ENCODE measurements around the gene MTCL1.

MTCL1 gene

DNA sequence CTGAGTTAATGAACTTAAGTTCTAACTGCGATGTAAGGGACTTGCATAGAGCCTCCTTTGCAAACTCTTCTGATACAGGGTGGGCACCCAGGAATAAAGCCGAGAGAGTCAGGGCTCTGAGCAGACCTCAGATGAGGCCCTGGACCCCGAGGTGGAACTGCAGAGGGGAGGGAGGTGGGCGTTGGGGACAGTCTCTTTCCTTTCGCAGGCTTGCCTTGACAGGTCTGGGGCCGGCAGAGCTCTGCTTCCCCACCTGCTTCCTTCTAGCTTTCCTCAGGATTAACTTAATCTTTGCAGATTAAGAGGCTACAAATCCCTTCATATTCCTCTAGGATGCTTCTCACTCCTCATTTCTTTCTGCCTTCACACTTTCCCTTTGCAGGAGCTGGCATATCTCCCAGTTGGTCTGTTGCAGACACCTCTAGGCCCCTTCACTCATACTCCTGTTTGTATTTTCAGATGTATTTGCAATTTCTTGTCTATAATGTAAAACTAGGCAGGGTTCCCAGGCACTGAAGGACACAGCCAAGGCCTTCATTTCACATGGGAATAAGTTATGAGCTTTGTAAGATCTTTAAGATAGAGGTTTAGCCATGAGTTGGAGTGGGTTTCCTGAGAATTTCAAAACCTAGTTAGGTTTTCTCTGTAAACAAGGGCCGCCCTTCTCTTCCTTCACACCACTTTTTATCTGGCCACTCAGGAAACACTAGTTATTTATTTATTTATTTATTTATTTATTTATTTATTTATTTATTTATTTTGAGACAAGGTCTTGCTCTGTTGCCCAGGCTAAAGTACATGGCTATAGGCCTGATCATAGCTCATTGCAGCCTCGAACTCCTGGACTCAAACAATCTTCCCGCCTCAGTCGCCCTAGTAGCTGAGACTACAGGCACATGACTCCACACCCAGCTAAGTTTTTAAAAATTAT, 70.9 kb downstream of the MTCL1 start:
- no peak for DNase-seq

DNA sequence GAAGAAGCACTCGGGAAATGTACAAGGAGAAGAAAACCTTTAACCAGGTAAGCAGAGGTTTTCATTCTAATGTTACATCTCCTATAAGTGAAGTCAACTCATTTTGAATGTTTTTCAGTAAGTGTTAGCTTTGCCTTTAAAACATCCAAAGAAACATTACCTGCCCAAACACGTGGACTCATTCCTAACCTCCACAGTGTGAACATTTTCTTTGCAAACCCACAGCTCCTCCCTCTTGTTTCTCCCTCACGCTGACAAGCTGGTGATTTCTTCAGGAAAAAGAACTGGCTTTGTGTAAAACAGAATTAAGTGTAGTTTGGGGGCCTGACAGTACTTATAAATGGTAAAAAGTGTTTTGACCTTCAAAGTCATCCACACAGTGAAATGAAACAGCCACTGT, 72.5 kb downstream of the MTCL1 start:
- no peak for DNase-seq

DNA sequence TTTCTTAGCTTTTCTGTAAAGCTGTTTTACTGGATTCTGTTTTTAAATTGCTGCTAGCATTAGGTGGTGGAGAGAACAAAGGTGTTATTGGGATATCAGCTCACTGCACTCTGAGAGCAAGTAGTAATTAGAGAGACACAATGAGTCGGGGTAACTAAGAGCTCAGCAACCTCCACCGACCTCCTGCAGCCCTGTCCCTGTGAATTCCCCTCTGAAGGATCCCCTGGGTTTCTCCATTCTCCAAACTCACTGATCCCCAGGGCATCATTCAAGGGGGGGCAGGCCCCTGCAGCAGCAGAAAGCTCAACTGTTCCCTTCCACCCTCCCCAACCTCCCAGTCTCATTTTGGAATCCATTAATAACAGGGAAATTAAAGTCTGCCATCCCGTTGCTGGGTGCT, 73.0 kb downstream of the MTCL1 start:
- no peak for DNase-seq

DNA sequence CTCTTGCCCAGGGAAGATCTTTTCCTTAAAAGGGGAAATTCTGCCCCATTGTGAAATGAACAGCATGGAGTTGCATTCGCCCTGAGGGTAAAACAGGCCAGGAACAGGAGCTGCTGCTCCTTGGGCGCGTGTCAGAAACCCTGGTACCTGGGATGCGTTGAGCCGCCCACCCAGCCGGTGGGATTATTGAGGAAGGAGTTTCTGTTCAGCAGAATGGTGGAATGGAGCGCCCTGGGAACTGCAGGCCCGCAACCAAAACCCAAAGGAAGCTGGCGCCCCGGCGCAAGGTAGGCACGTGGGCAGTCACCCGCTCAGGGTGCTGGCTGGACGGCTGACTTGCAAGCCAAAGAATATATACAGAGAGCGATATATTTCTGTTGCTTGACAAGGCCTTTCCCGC, 73.5 kb downstream of the MTCL1 start:
- no peak for DNase-seq

DNA sequence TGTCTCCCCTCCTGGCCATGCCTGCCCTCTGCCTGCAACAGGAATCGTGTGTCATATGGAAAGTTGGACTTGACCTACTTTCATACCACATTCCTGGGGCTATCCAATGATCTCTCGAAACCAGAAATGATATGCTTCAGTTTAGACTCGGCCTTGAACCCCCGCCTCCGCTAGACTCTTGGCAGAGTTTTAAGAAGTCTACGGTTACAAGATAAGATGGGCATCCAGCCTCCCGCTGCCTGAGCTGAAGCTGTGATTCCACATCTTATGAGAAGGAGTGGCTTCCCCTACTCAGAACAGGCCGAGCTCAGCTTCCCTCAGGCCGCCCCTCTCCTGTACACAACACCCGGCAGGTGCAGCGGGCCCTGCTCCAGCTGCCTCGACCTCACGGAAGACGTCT, 73.9 kb downstream of the MTCL1 start:
- no peak for DNase-seq

DNA sequence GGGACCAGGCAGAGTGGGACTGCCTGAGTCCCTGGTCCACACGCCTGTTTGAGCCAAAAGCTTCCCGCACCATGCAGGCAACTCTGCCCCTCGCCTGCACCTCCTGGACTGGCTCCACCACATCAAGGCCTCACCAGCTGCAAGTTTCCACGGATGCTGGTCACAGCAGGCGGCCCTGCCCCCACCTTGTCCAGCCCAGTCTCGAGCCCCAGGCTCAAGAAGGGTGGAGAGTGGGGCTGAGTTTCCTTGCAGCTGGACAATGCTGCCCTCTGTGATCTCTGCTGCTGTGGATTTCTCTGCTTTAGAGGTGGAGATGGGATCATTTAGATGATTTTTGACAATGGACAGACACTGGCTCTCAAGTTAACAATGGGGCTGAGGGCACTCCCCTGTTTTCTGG, 74.9 kb downstream of the MTCL1 start:
- no peak for DNase-seq

DNA sequence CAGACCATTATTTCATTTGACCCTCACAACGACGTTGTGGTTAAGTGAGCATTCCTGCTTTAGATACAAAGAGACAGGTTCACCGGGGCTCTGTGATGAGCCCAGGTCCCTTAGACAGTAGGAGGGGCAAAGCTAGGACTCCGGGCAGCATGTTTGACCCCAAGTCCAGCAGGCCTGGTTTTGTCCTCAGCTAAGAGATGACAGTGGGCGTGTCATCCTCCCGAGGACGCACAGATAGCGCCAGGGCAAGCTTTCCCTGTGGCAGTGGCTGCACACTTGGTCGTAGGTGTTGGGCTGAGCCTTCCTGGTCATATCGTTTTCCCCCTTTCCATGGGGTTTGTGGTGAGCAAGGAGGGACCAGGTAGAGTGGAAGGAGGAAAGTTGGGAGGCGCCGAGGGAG, 76.3 kb downstream of the MTCL1 start:
- no peak for DNase-seq

DNA sequence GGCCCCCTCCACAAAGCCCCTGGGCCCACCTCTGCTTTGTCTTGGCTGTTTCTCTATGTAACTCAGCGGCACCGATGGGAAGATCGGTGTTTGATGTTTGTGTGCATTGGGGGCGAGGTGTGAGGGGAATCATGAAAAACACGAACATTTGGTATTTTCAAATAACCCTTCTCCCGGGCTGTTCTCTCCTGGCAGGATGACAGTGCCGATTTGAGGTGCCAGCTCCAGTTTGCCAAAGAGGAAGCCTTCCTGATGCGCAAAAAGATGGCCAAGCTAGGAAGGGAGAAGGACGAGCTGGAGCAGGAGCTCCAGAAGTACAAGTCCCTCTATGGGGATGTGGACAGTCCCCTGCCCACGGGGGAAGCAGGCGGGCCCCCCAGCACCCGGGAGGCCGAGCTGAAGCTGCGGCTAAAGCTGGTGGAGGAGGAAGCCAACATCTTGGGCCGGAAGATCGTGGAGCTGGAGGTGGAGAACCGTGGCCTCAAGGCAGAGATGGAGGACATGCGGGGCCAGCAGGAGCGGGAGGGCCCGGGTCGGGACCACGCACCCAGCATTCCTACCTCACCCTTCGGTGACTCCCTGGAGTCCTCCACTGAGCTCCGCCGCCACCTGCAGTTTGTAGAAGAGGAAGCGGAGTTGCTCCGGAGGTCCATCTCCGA, 78.1 kb downstream of the MTCL1 start:
- no peak for DNase-seq

DNA sequence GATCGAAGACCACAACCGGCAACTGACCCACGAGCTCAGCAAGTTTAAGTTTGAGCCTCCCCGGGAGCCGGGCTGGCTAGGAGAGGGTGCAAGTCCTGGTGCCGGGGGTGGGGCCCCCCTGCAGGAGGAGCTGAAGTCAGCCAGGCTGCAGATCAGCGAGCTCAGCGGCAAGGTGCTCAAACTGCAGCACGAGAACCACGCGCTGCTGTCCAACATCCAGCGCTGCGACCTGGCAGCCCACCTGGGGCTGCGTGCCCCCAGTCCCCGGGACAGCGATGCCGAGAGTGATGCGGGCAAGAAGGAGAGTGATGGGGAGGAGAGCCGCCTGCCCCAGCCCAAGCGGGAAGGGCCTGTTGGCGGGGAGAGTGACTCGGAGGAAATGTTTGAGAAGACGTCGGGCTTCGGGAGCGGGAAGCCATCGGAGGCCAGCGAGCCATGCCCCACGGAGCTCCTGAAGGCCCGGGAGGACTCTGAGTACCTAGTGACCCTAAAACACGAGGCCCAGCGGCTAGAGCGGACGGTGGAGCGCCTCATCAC, 78.7 kb downstream of the MTCL1 start:
- no peak for DNase-seq

DNA sequence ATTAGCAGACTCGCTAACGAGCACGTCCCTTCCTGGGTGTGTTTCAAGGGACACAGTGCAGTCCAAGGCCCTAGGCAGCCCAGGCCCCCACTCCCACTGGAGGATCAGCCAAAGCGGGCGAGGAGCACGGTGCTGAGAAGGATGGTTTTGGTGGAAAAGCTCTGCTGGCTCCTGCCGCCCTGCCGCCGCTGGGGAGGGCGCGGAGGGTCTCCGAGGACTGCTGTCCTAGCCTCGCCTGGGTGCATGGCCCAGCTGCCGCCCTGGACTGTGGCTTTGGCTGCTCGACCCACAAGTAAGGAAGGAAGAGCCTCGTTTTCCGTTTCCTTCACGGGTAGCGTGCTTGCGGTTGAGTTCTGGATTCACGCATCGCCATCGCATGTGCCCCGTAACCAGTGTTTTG, 79.9 kb downstream of the MTCL1 start:
- DNase-seq: no peak

DNA sequence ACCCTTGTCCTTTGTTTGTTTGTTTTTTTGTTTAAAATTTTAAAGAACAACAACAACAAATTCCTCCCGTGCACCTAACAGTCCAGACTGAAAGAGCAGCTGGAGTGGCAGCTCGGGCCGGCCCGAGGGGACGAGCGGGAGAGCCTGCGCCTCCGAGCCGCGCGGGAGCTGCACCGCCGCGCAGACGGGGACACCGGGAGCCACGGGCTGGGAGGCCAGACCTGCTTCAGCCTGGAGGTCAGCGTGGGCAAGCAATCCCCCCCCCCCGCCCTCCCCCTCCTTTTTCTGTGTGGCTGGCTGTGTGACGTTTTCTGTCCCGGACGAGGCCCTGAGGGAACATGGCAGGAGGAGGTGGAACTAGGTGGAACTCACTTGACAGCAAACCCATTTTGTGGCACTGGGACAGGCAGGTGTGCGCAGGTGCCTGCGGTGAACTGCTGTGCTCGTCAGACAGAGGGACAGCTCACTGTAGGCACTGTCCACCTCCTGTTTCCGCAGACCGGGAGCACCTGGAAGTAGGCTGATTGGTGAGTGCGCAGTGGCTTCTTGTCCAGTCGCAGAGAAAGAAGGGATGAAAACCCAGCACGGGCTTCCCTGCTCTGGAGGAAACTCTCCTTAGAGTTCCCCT, 80.6 kb downstream of the MTCL1 start:
- DNase-seq: no peak

DNA sequence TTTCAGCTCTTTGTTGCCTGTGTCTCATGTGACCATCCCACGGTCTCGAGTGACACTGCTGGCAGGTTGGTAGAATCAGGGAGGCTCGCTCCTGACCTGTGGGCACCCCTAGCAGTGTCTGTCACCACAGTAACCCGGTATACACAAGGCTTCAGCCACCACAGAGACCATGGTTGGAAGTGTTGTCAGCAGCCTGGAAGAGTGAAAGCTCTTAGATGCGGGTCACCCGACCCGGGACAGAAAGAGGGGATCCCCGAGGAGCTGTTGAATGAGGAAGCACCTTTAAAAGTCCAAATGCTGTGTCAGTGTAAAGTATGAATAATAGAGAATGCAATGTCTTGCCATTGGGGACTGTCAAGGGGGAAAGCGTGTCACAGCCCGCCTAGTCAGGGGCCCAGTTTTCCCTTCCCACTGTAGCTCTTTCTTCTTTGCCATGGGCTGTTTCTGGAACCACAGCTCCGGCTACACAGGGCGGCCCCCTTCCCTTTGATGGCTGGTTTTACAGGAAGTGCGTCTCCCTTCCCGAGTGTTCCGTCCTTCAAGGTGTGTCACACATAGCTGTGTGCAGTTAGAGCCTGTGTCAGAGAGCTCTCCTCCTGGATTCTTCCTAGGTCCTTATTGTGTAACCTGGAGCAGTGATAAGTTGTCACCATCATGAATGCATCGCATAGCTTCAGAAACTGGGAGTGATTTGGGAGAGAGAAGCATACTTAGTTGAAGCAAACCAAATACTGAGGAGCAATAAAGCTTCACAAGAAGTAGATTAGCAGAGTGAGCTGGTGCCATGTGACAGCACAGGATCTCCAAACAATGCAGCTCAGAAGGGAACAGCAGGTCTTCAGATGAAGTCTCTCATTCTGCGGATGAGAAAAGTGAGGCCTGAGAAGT, 81.4 kb downstream of the MTCL1 start:
- no peak for DNase-seq

DNA sequence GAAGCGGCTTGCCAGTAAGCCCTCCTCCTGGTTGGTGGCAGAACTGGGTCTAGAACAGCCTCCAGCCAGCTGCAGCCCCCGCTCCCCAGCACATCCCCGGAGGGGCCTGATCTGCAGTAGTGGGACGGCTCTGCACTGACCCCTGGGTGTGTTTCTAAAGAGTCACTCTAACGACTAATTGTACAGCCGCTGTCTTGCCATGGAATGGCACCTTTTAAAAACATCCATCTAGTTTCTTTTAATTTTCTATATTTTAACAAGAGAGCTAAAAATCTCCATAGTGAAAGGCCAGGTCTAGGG, 82.0 kb downstream of the MTCL1 start:
- no peak for DNase-seq

DNA sequence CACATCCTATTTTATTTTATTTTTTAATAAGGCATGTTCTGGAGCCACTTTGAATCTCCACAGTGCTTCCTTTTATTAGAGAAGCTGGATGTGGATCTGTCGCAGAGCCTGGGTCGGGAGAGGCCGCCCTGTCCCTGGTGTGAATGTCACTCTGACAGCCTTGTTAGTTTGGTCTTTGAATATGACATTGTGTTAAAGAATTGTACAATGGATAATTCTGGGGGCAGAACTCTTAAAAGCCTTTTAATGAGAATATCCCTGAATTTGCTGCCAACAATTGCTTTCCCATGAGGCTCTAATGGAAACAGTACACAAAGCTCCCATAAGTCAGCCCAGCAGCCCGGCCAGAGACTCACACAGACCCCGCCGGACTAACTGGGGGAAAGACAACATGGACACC, 82.4 kb downstream of the MTCL1 start:
- no peak for DNase-seq

DNA sequence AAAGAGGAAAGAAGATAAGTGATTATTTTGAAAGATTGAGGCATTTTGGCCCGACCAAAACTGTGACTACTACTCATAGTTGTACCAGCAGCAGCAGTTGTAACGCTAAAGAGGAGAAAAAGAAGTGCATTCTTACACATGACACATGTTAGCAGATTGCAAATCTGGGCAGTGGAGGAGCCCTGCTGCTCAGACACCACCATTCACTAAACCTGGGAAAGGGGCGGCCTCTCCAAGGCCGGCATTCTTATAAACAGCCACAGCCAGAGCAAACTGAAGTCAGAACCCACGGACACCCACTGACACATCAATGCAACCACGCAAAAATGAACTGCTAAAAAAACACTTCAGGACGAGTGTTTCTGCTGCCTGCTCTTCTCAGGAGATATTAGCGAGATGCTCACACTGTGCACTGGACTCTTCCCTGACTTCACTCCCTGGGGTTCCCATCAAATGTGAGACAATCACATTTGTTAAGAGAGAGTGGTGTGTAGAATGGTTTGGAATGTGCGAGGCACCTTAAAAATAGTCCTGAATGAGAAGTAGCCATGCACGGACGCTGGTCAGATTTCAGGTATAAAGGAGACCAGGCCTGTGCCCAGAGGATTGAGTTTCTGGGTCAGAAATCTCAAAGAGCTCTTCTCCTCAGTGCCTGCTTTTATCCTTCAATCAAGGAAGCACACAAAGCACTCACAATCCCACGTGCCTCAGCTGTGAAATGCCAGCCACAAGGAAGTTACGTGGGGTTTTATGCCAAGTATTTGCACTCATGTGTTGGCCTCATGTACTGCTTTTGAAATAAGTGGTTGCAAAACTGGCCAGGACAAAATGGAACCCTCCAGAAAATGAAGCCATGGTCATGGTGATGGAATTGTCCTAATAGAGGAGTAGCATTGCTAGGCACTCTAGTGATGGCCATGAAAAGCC, 83.4 kb downstream of the MTCL1 start:
- DNase-seq: no peak

DNA sequence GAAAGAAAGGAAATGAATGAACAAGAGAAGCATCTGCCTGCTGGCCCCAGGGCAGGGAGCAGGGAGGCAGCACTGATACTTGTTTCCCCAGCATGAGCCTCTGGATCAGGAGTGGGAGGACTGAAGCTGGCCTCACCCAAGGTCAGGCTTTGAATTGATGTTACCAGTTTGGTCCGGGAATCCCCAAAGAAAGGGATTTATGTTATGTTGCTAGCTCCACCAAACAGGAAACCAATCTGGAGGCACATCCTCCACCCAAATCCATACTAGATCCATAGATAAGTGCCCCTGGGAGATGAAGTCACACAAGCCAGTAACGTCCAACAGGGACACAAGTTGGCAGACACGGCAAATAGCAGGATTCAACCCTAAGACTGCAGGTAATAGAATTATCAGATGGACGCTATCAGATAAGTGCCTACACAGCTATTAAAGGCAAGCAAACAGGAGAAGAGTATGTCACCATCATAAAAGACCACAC, 85.9 kb downstream of the MTCL1 start:
- DNase-seq: no peak

DNA sequence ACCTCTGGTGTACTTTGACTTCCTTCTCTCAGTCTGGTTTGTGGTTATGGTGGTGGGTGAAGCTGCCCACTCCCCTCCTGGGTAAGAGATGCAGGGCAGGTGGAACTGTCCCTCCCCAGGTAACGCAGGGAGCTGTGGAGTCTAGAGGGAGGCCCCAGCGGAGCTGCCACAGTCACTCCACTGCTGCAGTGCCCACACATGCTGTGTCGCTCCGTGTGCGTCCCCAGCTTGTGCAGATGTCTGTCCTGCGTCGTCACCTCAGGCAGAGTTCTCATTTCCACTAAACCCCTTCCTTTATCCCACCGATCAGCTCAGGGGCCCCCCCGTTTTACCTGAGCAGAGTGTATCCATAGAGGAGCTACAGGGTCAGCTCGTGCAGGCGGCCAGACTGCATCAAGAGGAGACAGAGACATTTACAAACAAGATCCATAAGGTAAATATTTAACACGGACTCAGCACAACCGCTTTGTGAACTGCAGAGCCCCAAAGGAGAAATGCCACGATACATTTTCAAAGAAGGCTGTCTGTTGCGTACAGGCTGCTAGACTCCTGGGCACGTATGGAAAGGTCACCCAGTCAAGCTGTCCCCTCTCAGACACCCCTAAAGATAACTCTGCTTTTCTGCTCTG, 87.4 kb downstream of the MTCL1 start:
- DNase-seq: no peak

DNA sequence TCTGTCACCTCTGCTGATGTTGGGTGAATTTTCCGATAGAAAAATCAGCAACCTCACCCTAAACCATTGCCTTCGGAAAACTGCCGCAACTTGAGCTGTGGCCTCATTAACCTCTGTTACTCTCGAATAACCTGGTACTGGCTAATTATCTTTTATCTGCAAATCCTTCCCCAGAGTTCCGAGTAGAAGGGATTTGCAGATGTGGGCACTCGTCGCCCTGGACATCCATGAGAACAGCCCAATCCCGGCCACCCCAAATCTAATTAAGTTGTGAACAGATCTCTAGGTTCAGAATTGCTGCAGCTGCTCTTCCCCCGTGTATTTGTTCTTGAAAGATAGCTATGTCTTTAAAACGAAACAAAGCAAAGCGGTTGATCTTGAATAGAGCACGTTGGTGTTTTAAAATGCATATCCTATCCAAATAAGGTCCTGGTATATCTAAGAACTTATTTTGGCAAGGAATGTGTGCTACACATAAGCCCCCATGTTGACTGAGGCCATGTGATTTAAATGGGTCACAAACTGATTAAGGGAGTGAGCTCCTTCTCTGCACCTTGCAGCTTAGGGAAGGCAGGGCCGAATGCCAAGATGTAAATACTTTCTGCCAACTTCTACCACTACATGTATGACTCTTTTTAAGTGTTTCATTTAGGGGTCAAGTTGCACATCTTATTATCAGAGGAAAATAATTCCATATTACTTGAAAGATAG, 88.2 kb downstream of the MTCL1 start:
- DNase-seq: no peak

DNA sequence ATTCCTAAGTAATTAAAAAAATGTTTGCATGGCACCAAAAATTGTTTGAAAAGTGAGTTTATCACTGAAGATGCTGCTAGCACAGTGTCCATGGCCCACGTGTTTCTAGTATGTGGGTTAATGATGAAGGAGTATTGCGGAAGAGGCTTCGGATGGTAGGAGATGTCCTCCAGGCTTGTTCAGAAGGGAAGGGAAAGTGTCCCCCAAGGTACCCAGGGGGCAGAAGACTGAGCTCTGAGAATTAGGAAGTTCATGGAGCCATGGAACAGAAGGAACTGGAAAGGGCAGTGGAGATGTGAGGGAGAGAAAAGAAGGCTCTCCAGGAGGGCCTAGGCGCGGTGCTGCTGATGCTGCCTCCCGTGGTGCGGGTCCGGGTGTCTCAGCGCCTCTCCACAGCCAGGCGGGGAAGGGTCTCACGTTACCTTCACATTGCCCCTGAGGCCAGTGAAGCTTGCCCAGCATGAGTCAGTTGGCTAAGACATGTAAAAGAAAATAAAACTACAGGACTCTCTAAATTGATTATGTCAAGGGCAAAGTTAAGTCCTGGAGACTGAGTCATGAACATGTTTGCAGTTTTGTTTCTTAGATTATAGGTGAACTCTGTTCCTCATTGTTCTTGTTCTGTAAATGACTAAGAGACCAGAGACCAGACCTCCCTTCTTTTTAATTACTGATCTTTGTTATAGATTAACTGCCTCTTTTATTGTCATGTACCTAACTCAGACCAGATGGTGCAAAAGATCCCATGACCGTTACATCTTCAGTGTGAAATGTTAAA, 89.0 kb downstream of the MTCL1 start:
- DNase-seq: no peak

DNA sequence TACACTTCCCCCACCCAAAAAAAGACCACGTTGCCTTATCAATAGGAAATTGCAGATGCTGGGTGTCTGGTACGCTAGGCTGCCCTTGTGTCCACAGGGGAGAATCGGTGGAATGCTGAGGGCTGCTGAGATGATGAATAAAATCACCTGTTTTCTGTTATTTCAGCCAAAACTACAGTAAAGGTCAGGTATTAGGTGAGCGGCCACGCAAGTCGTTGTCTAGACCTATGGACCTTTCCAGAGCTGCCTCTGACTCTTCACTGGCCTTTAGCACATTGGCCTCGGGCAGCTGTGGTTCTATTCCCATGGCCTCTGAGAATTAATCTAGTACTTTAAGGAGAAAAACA, 89.6 kb downstream of the MTCL1 start:
- DNase-seq: no peak
